Measurements from ENCODE around the gene SMYD4.

- TF ChIP-seq ZNF274 (IDR thresholded peaks at IDR 0.05; ENCODE audit: low read depth, low read length) (no peak), SUZ12 (IDR thresholded peaks at IDR 0.05; ENCODE audit: extremely low read depth, insufficient read depth, insufficient read length) (no peak)
These were observed 70.2 kb downstream of the SMYD4 start for GRCh38 chr17:1759529-1759928.
